Neuronal stem cell (in vitro differentiated cells): ENCODE results near the gene DLAT.
"Not testable (repeated sequence)": the region's sequence is repeated elsewhere in the genome, so short reads cannot be mapped to it uniquely, and the experiment has no call there.

Experiments used
- DNase-seq: peaks from one replicate; pipeline ENCODE4 v3.0.0-alpha.2; 2013; ENCODE audit warnings: low spot score
- H2AFZ ChIP-seq: one replicate; pipeline ENCODE4 v1.6.1; 2013; ENCODE audit warnings: mild to moderate bottlenecking, low read length, inconsistent platforms
- H2AK5ac ChIP-seq: 2 replicates; pipeline ENCODE4 v1.6.1; 2013; ENCODE audit warnings: low read depth, mild to moderate bottlenecking, inconsistent platforms, low read length, moderate library complexity, mixed read lengths
- H2BK120ac ChIP-seq: 2 replicates; pipeline ENCODE4 v1.6.1; 2013; ENCODE audit warnings: low read depth, mild to moderate bottlenecking, inconsistent platforms, low read length, moderate library complexity, mixed read lengths
- H2BK12ac ChIP-seq: one replicate; pipeline ENCODE4 v1.6.1; 2013; ENCODE audit warnings: low read length, inconsistent platforms
- H2BK15ac ChIP-seq: 2 replicates; pipeline ENCODE4 v1.6.1; 2013; ENCODE audit warnings: mild to moderate bottlenecking, low read length, inconsistent platforms, mixed read lengths
- H2BK5ac ChIP-seq: one replicate; pipeline ENCODE4 v1.6.1; 2013; ENCODE audit warnings: inconsistent platforms, mild to moderate bottlenecking, low read length, moderate library complexity
- H3K14ac ChIP-seq: one replicate; pipeline ENCODE4 v1.6.1; 2013; ENCODE audit warnings: low read length, inconsistent platforms
- H3K18ac ChIP-seq: 2 replicates; pipeline ENCODE4 v1.6.1; 2013; ENCODE audit warnings: low read length, inconsistent platforms
- H3K23ac ChIP-seq: 2 replicates; pipeline ENCODE4 v1.6.1; 2013; ENCODE audit warnings: low read depth, mild to moderate bottlenecking, mixed read lengths, low read length, inconsistent platforms; ENCODE audit not compliant: poor library complexity
- H3K27ac ChIP-seq: replicated peaks from 3 replicates; pipeline ENCODE4 v1.5.1; 2013; ENCODE audit warnings: low read length, inconsistent platforms
- H3K27me3 ChIP-seq, 3 experiments: 2 replicates each; pipeline ENCODE4 v1.6.1; 2013; ENCODE audit warnings: low read length in 3 of 3, mild to moderate bottlenecking in 2 of 3, inconsistent platforms in 1 of 3, low read depth in 1 of 3, mixed read lengths in 1 of 3, moderate library complexity in 1 of 3; ENCODE audit not compliant: control insufficient read depth in 3 of 3, insufficient read depth in 3 of 3
- H3K36me3 ChIP-seq, 2 donors: replicated peaks in 1 of 2; 2 replicates each; pipeline ENCODE4 v1.6.1; 2013; ENCODE audit warnings: low read length in 2 of 2; ENCODE audit not compliant: control insufficient read depth in 2 of 2, insufficient read depth in 2 of 2
- H3K4ac ChIP-seq: 2 replicates; pipeline ENCODE4 v1.6.1; 2013; ENCODE audit warnings: inconsistent platforms, mild to moderate bottlenecking, low read length, moderate library complexity
- H3K4me1 ChIP-seq, 2 donors: 1 replicate in 1 of 2; 2 replicates in 1 of 2; pipeline ENCODE4 v1.6.1; 2013; ENCODE audit warnings: low read length in 2 of 2, low read depth in 1 of 2; ENCODE audit not compliant: control insufficient read depth in 2 of 2, insufficient read depth in 1 of 2
- H3K4me2 ChIP-seq: one replicate; pipeline ENCODE4 v1.6.1; 2013; ENCODE audit warnings: mild to moderate bottlenecking, low read length, inconsistent platforms; ENCODE audit not compliant: insufficient read depth, poor library complexity, severe bottlenecking
- H3K4me3 ChIP-seq, 2 donors: 2 replicates each; pipeline ENCODE4 v1.5.1; 2013; ENCODE audit warnings: low read length in 2 of 2, mild to moderate bottlenecking in 2 of 2, inconsistent platforms in 1 of 2, moderate library complexity in 1 of 2
- H3K79me1 ChIP-seq: one replicate; pipeline ENCODE4 v1.6.1; 2013; ENCODE audit warnings: low read depth, mild to moderate bottlenecking, inconsistent platforms, low read length, moderate library complexity
- H3K9ac ChIP-seq: one replicate; pipeline ENCODE4 v1.6.1; 2013; ENCODE audit warnings: mild to moderate bottlenecking, low read depth, low read length, inconsistent platforms; ENCODE audit not compliant: poor library complexity
- H3K9me3 ChIP-seq, 2 donors: replicated peaks in 1 of 2; 2 replicates each; pipeline versions ENCODE3 to v1.6.1; 2013; ENCODE audit warnings: low read length in 2 of 2, mild to moderate bottlenecking in 2 of 2, inconsistent platforms in 1 of 2, low read depth in 1 of 2, mixed read lengths in 1 of 2, moderate library complexity in 1 of 2; ENCODE audit not compliant: control insufficient read depth in 2 of 2, insufficient read depth in 1 of 2
- H4K8ac ChIP-seq: one replicate; pipeline ENCODE4 v1.6.1; 2013; ENCODE audit warnings: low read depth, mild to moderate bottlenecking, inconsistent platforms, low read length, moderate library complexity
- H4K91ac ChIP-seq: one replicate; pipeline ENCODE4 v1.6.1; 2013; ENCODE audit warnings: low read length, low read depth, mild to moderate bottlenecking, inconsistent platforms; ENCODE audit not compliant: poor library complexity
- WGBS, 2 donors: extraction: QIAGEN DNeasy Blood & Tissue Kit; methylation state at CpG; one replicate each; pipeline ENCODE4 v1.1.7; 2013; ENCODE audit warnings: missing lambda C conversion rate in 2 of 2, mixed read lengths in 1 of 2; ENCODE audit not compliant: insufficient read length in 2 of 2, insufficient replicate concordance in 1 of 2; ENCODE audit errors: extremely low coverage in 2 of 2; 5-methylcytosine and 5-hydroxymethylcytosine counted together

Gene DLAT

DNA sequence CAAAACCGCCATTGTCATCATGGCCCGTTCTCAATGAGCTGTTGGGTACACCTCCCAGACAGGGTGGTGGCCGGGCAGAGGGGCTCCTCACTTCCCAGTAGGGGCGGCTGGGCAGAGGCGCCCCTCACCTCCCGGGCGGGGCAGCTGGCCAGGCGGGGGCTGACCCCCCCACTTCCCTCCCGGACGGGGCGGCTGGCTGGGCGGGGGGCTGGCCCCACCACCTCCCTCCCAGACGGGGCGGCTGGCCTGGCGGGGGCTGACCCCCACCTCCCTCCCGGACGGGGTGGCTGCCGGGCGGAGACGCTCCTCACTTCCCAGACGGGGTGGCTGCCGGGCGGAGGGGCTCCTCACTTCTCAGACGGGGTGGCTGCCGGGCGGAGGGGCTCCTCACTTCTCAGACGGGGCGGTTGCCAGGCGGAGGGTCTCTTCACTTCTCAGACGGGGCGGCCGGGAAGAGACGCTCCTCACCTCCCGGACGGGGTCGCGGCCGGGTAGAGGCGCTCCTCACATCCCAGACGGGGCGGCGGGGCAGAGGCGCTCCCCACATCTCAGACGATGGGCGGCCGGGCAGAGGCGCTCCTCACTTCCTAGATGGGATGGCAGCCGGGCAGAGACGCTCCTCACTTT, 1.7 kb downstream of the DLAT start:
- not testable (repeated sequence) for H3K9me3 ChIP-seq, H4K91ac ChIP-seq, H3K4me2 ChIP-seq, H2BK15ac ChIP-seq, H3K14ac ChIP-seq, H2AK5ac ChIP-seq, H3K79me1 ChIP-seq, H3K23ac ChIP-seq, H3K9ac ChIP-seq, H3K4me1 ChIP-seq, H3K27me3 ChIP-seq, H4K8ac ChIP-seq, DNase-seq, H3K4ac ChIP-seq, H3K18ac ChIP-seq, H2BK12ac ChIP-seq, H2AFZ ChIP-seq, H3K27ac ChIP-seq, H2BK5ac ChIP-seq, H3K4me3 ChIP-seq, H2BK120ac ChIP-seq
- H3K36me3 ChIP-seq: peaks cover 17 to 57% of the 10 kb centered on the region in 2 donors
- WGBS, 2 donors: no CpG with 5 or more reads among the region's 49 CpGs

- H2BK120ac ChIP-seq: no peak overlapping the region
- no peak overlapping the region for H3K23ac ChIP-seq
- H4K8ac ChIP-seq: no peak overlapping the region
- H3K36me3 ChIP-seq: peaks cover 24 to 66% of the 10 kb centered on the region in 2 donors
- no peak overlapping the region for H4K91ac ChIP-seq
- no peak overlapping the region for H2AFZ ChIP-seq
- DNase-seq: no peak
- no CpG with 5 or more reads among the region's 2 CpGs for WGBS, 2 donors
- peaks cover 0 to 3% of the 10 kb centered on the region in 2 donors for H3K4me1 ChIP-seq
- no peak overlapping the region for H2BK15ac ChIP-seq
- no peak overlapping the region for H2AK5ac ChIP-seq
- H2BK5ac ChIP-seq: no peak overlapping the region
- H3K14ac ChIP-seq: no peak overlapping the region
- H3K27ac ChIP-seq: no peak overlapping the region
- H3K79me1 ChIP-seq: peaks cover 5% of the 10 kb centered on the region
- H3K9me3 ChIP-seq: no peaks in the 10 kb centered on the region
- H2BK12ac ChIP-seq: no peak overlapping the region
- no peak overlapping the region for H3K4me3 ChIP-seq
- no peak overlapping the region for H3K9ac ChIP-seq
- no peaks in the 10 kb centered on the region for H3K27me3 ChIP-seq
- H3K18ac ChIP-seq: no peak overlapping the region
- no peak overlapping the region for H3K4me2 ChIP-seq
- H3K4ac ChIP-seq: no peak overlapping the region
These were observed 4.3 kb downstream of the DLAT start for GRCh38 chr11:112029460-112029859.

GRCh38 chr11:112033902-112034301, 8.7 kb downstream of the DLAT start:
- Histone ChIP-seq H3K4me2 (no peak overlapping the region), H3K27ac (no peak overlapping the region), H4K8ac (no peak overlapping the region), H2BK15ac (no peak overlapping the region), H3K23ac (no peak overlapping the region), H2BK120ac (no peak overlapping the region), H3K14ac (no peak overlapping the region), H3K18ac (no peak overlapping the region), H3K4me1 (no peaks in the 10 kb centered on the region), H2AK5ac (no peak overlapping the region), H2AFZ (no peak overlapping the region), H3K9ac (no peak overlapping the region), H2BK5ac (no peak overlapping the region), H3K4ac (no peak overlapping the region), H4K91ac (no peak overlapping the region), H3K79me1 (peaks cover 1% of the 10 kb centered on the region), H2BK12ac (no peak overlapping the region), H3K27me3 (no peaks in the 10 kb centered on the region), H3K36me3 (peaks cover 30 to 86% of the 10 kb centered on the region in 2 donors), H3K9me3 (no peaks in the 10 kb centered on the region), H3K4me3 (no peak overlapping the region)
- no CpG with 5 or more reads among the region's 3 CpGs for WGBS, 2 donors
- DNase-seq: no peak

- H3K4me2 ChIP-seq: no peak overlapping the region
- H3K4me3 ChIP-seq: no peak overlapping the region
- H2BK120ac ChIP-seq: no peak overlapping the region
- H2AFZ ChIP-seq: no peak overlapping the region
- H4K8ac ChIP-seq: no peak overlapping the region
- H2AK5ac ChIP-seq: no peak overlapping the region
- no peak overlapping the region for H4K91ac ChIP-seq
- no peaks in the 10 kb centered on the region for H3K9me3 ChIP-seq
- peaks cover 24 to 85% of the 10 kb centered on the region in 2 donors for H3K36me3 ChIP-seq
- DNase-seq: no peak
- no peak overlapping the region for H3K18ac ChIP-seq
- no peak overlapping the region for H2BK12ac ChIP-seq
- H3K14ac ChIP-seq: no peak overlapping the region
- H3K27me3 ChIP-seq: no peaks in the 10 kb centered on the region
- H3K9ac ChIP-seq: no peak overlapping the region
- no peak overlapping the region for H2BK15ac ChIP-seq
- no peak overlapping the region for H3K4ac ChIP-seq
- H3K79me1 ChIP-seq: no peaks in the 10 kb centered on the region
- H3K27ac ChIP-seq: no peak overlapping the region
- no peak overlapping the region for H2BK5ac ChIP-seq
- no peak overlapping the region for H3K23ac ChIP-seq
- H3K4me1 ChIP-seq: no peaks in the 10 kb centered on the region
These were observed 12.3 kb downstream of the DLAT start for GRCh38 chr11:112037527-112037926.
